ENCODE measurements around the gene EPN2.

DNA sequence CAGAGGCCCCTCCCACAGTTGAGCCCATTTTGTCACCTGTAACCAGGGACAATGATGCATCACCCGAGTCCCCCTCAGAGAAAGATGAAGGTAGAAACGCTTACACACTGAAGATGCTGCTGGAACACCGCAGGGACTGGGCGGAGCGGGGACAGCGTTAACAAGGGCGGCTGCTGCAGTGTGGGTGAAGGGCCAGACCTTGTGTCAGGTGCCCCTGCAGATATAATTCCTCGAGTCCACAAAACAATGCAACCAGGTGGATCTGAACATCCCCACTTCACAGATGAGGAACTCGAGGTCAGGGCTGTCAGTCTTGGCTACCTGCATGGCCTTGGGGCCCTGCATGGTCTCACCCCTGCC is 134.8 kb downstream of the EPN2 start:
- TF ChIP-seq POLR2A (IDR thresholded peaks at IDR 0.05): no peak
- TF ChIP-seq, protein P1, sequence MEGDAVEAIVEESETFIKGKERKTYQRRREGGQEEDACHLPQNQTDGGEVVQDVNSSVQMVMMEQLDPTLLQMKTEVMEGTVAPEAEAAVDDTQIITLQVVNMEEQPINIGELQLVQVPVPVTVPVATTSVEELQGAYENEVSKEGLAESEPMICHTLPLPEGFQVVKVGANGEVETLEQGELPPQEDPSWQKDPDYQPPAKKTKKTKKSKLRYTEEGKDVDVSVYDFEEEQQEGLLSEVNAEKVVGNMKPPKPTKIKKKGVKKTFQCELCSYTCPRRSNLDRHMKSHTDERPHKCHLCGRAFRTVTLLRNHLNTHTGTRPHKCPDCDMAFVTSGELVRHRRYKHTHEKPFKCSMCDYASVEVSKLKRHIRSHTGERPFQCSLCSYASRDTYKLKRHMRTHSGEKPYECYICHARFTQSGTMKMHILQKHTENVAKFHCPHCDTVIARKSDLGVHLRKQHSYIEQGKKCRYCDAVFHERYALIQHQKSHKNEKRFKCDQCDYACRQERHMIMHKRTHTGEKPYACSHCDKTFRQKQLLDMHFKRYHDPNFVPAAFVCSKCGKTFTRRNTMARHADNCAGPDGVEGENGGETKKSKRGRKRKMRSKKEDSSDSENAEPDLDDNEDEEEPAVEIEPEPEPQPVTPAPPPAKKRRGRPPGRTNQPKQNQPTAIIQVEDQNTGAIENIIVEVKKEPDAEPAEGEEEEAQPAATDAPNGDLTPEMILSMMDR (IDR thresholded peaks at IDR 0.05 in 4 of 5, conservative IDR thresholded peaks at IDR 0.05 in 1 of 5): no peak
